ENCODE data around the gene KBTBD6. TPM values are rescaled to one million over a fixed set of nuclear protein-coding genes. Genes with fewer than 3 reads are reported as not detected.
"Not testable (repeated sequence)": the region's sequence is repeated elsewhere in the genome, so short reads cannot be mapped to it uniquely, and the experiment has no call there.

The KBTBD6 gene
- total and polyA plus RNA-seq, 10 of the 15 experiments (the other 5 are each of a cell fraction or from before 2014, with no cell fraction given), result 1.9 to 5.3 (median 3.8) TPM

GRCh38 chr13:41177616-41178015 is 45.0 kb upstream of the KBTBD6 start (continued):
- no peak for TF ChIP-seq SMAD5 (IDR thresholded peaks at IDR 0.05; ENCODE audit: low read depth)
- TF ChIP-seq ATF7 (IDR thresholded peaks at IDR 0.05; ENCODE audit: low read depth), result no peak
- TF ChIP-seq JUND (IDR thresholded peaks at IDR 0.05; ENCODE audit: low read depth, low read length), result no peak
- TF ChIP-seq IKZF2 (IDR thresholded peaks at IDR 0.05), result no peak

GRCh38 chr13:41175576-41175975 is 43.0 kb upstream of the KBTBD6 start:
- WGBS (ENCODE audit: insufficient coverage, insufficient replicate concordance, low lambda C conversion rate, missing lambda C conversion rate), result 79% methylated on average over 8 of the region's 8 CpGs
- H2AFZ ChIP-seq (ENCODE audit: control insufficient read depth, low read depth, low read length); SMC1A ChIA-PET (ENCODE audit: uncharacterized antibody, unreplicated experiment); ATAC-seq; H3K27me3 ChIP-seq (replicated peaks in 1 of 2; ENCODE audit: control insufficient read depth in 2 of 2, insufficient read depth in 2 of 2, low read length in 1 of 2); POLR2A ChIA-PET; H3K9me3 ChIP-seq (replicated peaks; ENCODE audit: control insufficient read depth, insufficient read depth, low read length); H3K4me3 ChIP-seq; H4K20me1 ChIP-seq (ENCODE audit: control insufficient read depth, insufficient read depth); H3K4me1 ChIP-seq (ENCODE audit: control insufficient read depth, insufficient read depth, low read length); DNase-seq (ENCODE audit: low read depth, low spot score); in situ Hi-C loops (cut with MboI); CTCF ChIA-PET; FAIRE-seq; intact Hi-C loops (cut with micrococcal nuclease; ENCODE audit: unreplicated experiment); H3K79me2 ChIP-seq (ENCODE audit: control insufficient read depth, insufficient read depth, low read length); H3K27ac ChIP-seq (ENCODE audit: control insufficient read depth, insufficient read depth); H3K4me2 ChIP-seq (ENCODE audit: control insufficient read depth, insufficient read depth); H3K36me3 ChIP-seq (ENCODE audit: control insufficient read depth in 2 of 2, insufficient read depth in 2 of 2, low read length in 1 of 2); RAD21 ChIA-PET (ENCODE audit: unreplicated experiment); H3K9ac ChIP-seq (ENCODE audit: control insufficient read depth, insufficient read depth, low read length); BruUV-seq (replicated peaks): not testable (repeated sequence)
- peak; percentile 26 for TF ChIP-seq KLF5 (IDR thresholded peaks at IDR 0.05; ENCODE audit: partially characterized antibody)
- 0 out of 2 replicates have a peak, but pooled peaks have one; percentile 9 for TF ChIP-seq ZNF24 (IDR thresholded peaks at IDR 0.05)
- TF ChIP-seq CBX5 (IDR thresholded peaks at IDR 0.05; ENCODE audit: low read depth), result 0 out of 2 replicates have a peak, but pooled peaks have one; percentile 54

GRCh38 chr13:41162151-41162550 is 29.5 kb upstream of the KBTBD6 start:
- H3K4me1 ChIP-seq (ENCODE audit: control insufficient read depth, insufficient read depth, low read length), result no peaks in the 10 kb centered on the region
- CTCF ChIA-PET, result no interaction called here
- ATAC-seq (no peak), FAIRE-seq (no peak), DNase-seq (ENCODE audit: low read depth, low spot score) (no peak)
- 73% methylated on average over 3 of the region's 3 CpGs for WGBS (ENCODE audit: insufficient coverage, insufficient replicate concordance, low lambda C conversion rate, missing lambda C conversion rate)
- POLR2A ChIA-PET, result no interaction called here
- H3K79me2 ChIP-seq (ENCODE audit: control insufficient read depth, insufficient read depth, low read length), result no peaks in the 10 kb centered on the region
- no peak overlapping the region for H3K4me2 ChIP-seq (ENCODE audit: control insufficient read depth, insufficient read depth)
- no peak overlapping the region for H3K27ac ChIP-seq (ENCODE audit: control insufficient read depth, insufficient read depth)
- H3K27me3 ChIP-seq (replicated peaks in 1 of 2; ENCODE audit: control insufficient read depth in 2 of 2, insufficient read depth in 2 of 2, low read length in 1 of 2), result no peaks in the 10 kb centered on the region
- no TSS peak for BruUV-seq (replicated peaks)
- no peak overlapping the region for H3K9ac ChIP-seq (ENCODE audit: control insufficient read depth, insufficient read depth, low read length)
- RAD21 ChIA-PET (ENCODE audit: unreplicated experiment), result no interaction called here
- intact Hi-C loops (cut with micrococcal nuclease; ENCODE audit: unreplicated experiment) (no loop called here), in situ Hi-C loops (cut with MboI) (no loop called here)
- H3K9me3 ChIP-seq (replicated peaks; ENCODE audit: control insufficient read depth, insufficient read depth, low read length), result no peaks in the 10 kb centered on the region
- H3K4me3 ChIP-seq, result no peak overlapping the region
- SMC1A ChIA-PET (ENCODE audit: uncharacterized antibody, unreplicated experiment), result no interaction called here
- H2AFZ ChIP-seq (ENCODE audit: control insufficient read depth, low read depth, low read length), result no peak overlapping the region
- no peaks in the 10 kb centered on the region for H4K20me1 ChIP-seq (ENCODE audit: control insufficient read depth, insufficient read depth)
- no peaks in the 10 kb centered on the region for H3K36me3 ChIP-seq (ENCODE audit: control insufficient read depth in 2 of 2, insufficient read depth in 2 of 2, low read length in 1 of 2)
- TF ChIP-seq SIX5 (IDR thresholded peaks at IDR 0.05; ENCODE audit: low read depth, low read length, severe bottlenecking), result no peak
- no peak for TF ChIP-seq E2F8 (IDR thresholded peaks at IDR 0.05; ENCODE audit: low read depth, partially characterized antibody)
- TF ChIP-seq SMC3 (IDR thresholded peaks at IDR 0.05; ENCODE audit: borderline replicate concordance, low read length), result no peak
- no peak for TF ChIP-seq ATF2 (IDR thresholded peaks at IDR 0.05; ENCODE audit: low read length)
- TF ChIP-seq NR2C1 (IDR thresholded peaks at IDR 0.05), result no peak
- TF ChIP-seq RCOR1 (conservative IDR thresholded peaks at IDR 0.05; ENCODE audit: low read depth, low read length), result no peak
- no peak for TF ChIP-seq KDM1A (IDR thresholded peaks at IDR 0.05; ENCODE audit: borderline replicate concordance)
- TF ChIP-seq NFYA (IDR thresholded peaks at IDR 0.05; ENCODE audit: borderline replicate concordance, low read depth, low read length), result no peak

All from GM12878 (cell line).